Mucosa of stomach (tissue), 1 donor: Measurements from ENCODE around the gene DOHH.

ENCODE experiments used
- H3K27me3 ChIP-seq: one replicate; pipeline ENCODE4 v1.7.0; 2013; ENCODE audit warnings: mild to moderate bottlenecking, low read length; ENCODE audit not compliant: control insufficient read depth, insufficient read depth
- H3K36me3 ChIP-seq: one replicate; pipeline ENCODE4 v1.7.0; 2013; ENCODE audit warnings: low read length; ENCODE audit not compliant: control insufficient read depth, insufficient read depth
- H3K4me1 ChIP-seq: one replicate; pipeline ENCODE4 v1.7.0; 2013; ENCODE audit warnings: mild to moderate bottlenecking, low read length; ENCODE audit not compliant: control insufficient read depth, insufficient read depth
- H3K4me3 ChIP-seq: one replicate; pipeline ENCODE4 v1.7.0; 2013; ENCODE audit warnings: low read length
- H3K9ac ChIP-seq: one replicate; pipeline ENCODE4 v1.7.0; 2013; ENCODE audit warnings: mild to moderate bottlenecking, low read length, moderate library complexity
- H3K9me3 ChIP-seq: one replicate; pipeline ENCODE4 v1.7.0; 2013; ENCODE audit warnings: mild to moderate bottlenecking, low read length, moderate library complexity; ENCODE audit not compliant: control insufficient read depth
- donor health status: Pancreatic carcinoma.

DOHH gene

DNA sequence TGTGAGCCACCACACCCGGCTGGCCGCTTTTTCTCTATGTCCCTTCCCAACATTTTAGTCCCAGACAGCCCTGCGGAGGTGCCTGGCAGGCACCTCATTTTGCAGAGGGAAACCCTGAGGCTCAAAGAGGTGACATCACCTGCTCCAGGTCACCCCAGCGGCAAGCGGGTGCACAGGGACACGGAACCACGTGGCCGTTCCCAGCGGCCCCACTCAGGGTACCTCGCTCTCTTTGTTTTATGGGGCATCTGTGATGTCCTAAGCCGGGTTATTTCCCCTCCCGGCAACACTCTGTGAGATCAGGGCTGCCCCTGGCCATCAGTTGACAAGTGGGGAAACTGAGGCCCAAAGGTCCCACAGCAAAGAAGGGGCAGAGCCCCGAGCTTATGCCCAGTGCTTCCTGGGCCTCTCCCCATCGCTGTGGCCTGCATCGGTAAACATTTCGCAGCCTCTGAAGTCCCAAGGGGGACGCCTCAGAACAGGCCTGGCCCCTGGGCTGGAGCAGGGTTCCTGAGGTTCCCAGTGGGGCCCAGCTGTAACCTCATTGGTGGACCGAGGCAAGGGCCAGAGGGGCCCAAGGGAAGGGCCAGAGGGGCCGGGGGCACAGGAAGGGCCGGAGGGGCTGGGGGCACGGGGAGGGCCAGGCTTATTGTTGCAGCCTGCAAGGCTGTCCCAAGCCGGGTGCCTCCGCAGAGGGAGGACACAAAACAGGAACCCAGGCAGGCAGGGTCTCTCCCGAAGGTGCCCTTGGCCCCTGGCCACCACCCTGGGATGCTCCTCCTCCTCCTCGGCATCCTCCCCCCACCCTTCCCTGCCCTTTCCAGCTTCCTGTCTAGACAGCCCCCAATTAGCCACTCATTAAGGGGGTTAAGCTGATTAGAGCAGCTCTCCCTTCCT is 59.1 kb downstream of the DOHH start:
- Histone ChIP-seq H3K4me1 (peaks cover 8% of the 10 kb centered on the region), H3K9ac (no peak overlapping the region), H3K9me3 (no peaks in the 10 kb centered on the region), H3K36me3 (peaks cover 8% of the 10 kb centered on the region), H3K4me3 (no peak overlapping the region), H3K27me3 (no peaks in the 10 kb centered on the region)
